GM10847 (cell line): ENCODE results near the gene CAPN3.

ENCODE experiments used
- POLR2A ChIP-seq: IDR thresholded peaks from 2 replicates; pipeline ENCODE4 v1.6.1; 2011; ENCODE audit not compliant: insufficient read length; ENCODE audit errors: extremely low read depth

Gene CAPN3

GRCh38 chr15:42378011-42378410 is 18.7 kb downstream of the CAPN3 start:
- TF ChIP-seq POLR2A: no peak

- no peak for TF ChIP-seq POLR2A
Measured at GRCh38 chr15:42384597-42384996, 25.3 kb downstream of the CAPN3 start.

GRCh38 chr15:42385206-42385979 is 26.1 kb downstream of the CAPN3 start:
- no peak for TF ChIP-seq POLR2A

GRCh38 chr15:42385980-42386700 is 26.8 kb downstream of the CAPN3 start:
- TF ChIP-seq POLR2A: no peak

- TF ChIP-seq POLR2A: no peak
Measured at GRCh38 chr15:42387603-42388002, 28.3 kb downstream of the CAPN3 start.

- TF ChIP-seq POLR2A: no peak
Measured at GRCh38 chr15:42392309-42393024, 33.2 kb downstream of the CAPN3 start.

- TF ChIP-seq POLR2A: no peak
Measured at GRCh38 chr15:42394106-42394505, 34.8 kb downstream of the CAPN3 start.

- no peak for TF ChIP-seq POLR2A
Measured at GRCh38 chr15:42395838-42396237, 36.5 kb downstream of the CAPN3 start.

- TF ChIP-seq POLR2A: no peak
Measured at GRCh38 chr15:42401544-42402454, 42.5 kb downstream of the CAPN3 start.

- TF ChIP-seq POLR2A: no peak
Measured at GRCh38 chr15:42402455-42403205, 43.3 kb downstream of the CAPN3 start.

GRCh38 chr15:42403389-42403788 is 44.1 kb downstream of the CAPN3 start:
- TF ChIP-seq POLR2A: no peak

GRCh38 chr15:42404461-42405235 is 45.3 kb downstream of the CAPN3 start:
- TF ChIP-seq POLR2A: no peak

GRCh38 chr15:42405863-42406482 is 46.7 kb downstream of the CAPN3 start:
- no peak for TF ChIP-seq POLR2A
